Activated naive CD4-positive, alpha-beta T cell treated with anti-CD3 and anti-CD28 coated beads, Interleukin-2, amount 50 U/mL, for 24 hours (primary cell): ENCODE data around the gene TCEANC2.
"Not testable (repeated sequence)": the region's sequence is repeated elsewhere in the genome, so short reads cannot be mapped to it uniquely, and the experiment has no call there.

Source experiments
- H3K27ac Mint-ChIP-seq: one replicate; pipeline ENCODE4 v1.8.0; 2021; ENCODE audit warnings: mild to moderate bottlenecking, mixed read lengths
- H3K27me3 Mint-ChIP-seq: one replicate; pipeline ENCODE4 v1.8.0; 2021; ENCODE audit warnings: mixed read lengths
- H3K36me3 Mint-ChIP-seq: one replicate; pipeline ENCODE4 v1.8.0; 2021; ENCODE audit warnings: mixed read lengths
- H3K4me1 Mint-ChIP-seq: one replicate; pipeline ENCODE4 v1.8.0; 2021; ENCODE audit warnings: mixed read lengths
- H3K4me3 Mint-ChIP-seq: one replicate; pipeline ENCODE4 v1.8.0; 2021; ENCODE audit warnings: mild to moderate bottlenecking, mixed read lengths
- H3K9me3 Mint-ChIP-seq: one replicate; pipeline ENCODE4 v1.8.0; 2021; ENCODE audit warnings: mixed read lengths

The TCEANC2 gene

DNA sequence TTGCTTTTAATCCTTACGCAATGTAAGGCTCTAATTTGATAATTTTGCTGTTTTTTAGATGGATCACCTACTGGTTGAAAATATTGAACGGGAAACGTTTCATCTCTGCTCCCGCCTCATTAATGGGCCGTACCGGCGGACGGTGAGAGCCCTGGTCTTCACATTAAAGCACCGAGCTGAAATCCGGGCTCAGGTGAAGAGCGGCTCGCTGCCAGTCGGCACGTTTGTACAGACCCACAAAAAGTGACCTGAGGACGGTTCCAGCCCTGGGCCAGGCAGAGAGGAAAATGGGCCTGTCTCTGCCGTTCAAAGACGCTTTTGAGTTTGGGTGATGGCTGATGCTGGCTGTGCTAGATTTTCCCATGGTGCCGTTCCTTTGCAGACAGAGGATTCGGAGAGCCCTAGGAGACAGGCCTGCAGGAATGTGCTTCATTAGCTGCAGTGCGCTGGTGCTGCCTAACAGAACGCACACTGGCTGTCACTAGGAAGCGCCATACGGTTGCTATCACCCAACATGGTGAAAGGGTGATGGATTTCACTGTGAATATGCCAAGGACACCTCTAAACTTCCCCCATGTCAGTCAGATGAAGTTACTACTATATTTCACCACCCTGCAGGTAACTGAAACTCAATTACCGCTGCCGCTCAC, 42.9 kb downstream of the TCEANC2 start:
- no peak overlapping the region for H3K4me3 Mint-ChIP-seq
- H3K27ac Mint-ChIP-seq, result no peak overlapping the region
- H3K27me3 Mint-ChIP-seq, result no peaks in the 10 kb centered on the region
- no peaks in the 10 kb centered on the region for H3K4me1 Mint-ChIP-seq
- H3K9me3 Mint-ChIP-seq, result no peaks in the 10 kb centered on the region
- H3K36me3 Mint-ChIP-seq, result peaks cover 10% of the 10 kb centered on the region

DNA sequence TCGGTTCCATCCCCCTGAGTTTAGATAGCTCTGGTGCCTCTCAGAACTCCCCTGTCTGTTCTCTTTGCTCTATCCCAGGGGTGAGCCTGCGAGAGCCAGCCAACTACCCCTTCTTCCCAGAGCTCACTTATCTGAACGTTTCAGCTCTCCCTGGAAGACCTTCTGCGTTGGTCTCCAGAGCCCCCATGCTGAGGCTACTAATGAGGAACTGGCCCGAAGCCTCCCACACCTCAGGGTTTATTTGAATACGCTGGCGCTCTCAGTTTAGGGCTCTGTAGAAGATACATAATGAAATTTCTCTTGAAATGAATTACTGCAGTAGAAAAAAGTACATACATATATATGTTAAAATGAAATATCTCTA, 43.5 kb downstream of the TCEANC2 start:
- no peaks in the 10 kb centered on the region for H3K9me3 Mint-ChIP-seq
- H3K4me3 Mint-ChIP-seq, result no peak overlapping the region
- no peak overlapping the region for H3K27ac Mint-ChIP-seq
- H3K36me3 Mint-ChIP-seq, result peaks cover 12% of the 10 kb centered on the region
- no peaks in the 10 kb centered on the region for H3K27me3 Mint-ChIP-seq
- H3K4me1 Mint-ChIP-seq, result no peaks in the 10 kb centered on the region

DNA sequence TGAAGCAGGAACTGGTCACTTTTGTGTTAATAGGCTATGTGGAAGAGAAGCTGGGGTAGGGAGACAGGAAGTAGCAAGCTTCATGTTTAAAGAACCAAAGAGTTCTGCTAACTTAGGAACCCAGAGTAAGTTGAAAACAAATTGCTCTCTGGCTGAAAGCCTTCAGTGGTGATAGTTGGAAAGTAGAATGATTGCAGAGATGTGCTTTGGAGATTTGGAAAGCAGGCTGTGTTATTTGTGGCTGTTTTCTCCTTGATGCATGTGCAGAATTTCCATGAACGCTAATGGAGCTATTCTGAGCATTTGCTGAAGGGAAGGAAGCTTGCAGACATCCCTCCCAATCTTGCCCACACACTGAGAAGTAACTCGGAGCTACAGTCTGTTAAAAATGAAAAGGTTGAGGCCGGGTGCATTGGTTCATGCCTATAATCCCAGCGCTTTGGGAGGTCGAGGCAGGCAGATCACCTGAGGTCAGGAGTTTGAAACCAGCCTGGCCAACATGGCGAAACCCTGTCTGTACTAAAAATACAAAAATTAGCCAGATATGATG, 45.7 kb downstream of the TCEANC2 start:
- Mint-ChIP-seq H3K4me1 (no peaks in the 10 kb centered on the region), H3K27ac (peak overlapping the region; percentile 13), H3K36me3 (peaks cover 14% of the 10 kb centered on the region)

DNA sequence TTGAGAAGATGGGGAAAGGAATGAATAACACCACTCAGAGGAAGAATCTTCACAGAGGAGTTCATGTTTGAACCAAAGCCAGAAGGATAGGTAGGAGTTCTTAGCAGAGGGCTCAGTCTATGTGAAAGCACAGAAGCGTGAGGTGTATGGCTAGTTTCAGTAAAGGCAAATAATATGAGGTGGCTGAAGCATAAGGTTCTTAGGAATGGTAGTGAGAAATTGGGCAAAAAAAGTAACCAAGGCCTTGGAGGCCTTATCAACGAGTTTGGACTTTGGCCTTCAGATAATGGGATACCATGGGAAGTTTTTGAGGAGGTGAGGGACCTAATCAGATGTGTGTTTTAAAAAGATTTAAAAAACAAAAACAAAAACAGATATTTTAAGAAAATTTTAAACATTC, 47.1 kb downstream of the TCEANC2 start:
- Mint-ChIP-seq H3K27ac (no peak overlapping the region), H3K36me3 (peaks cover 12% of the 10 kb centered on the region), H3K9me3 (no peaks in the 10 kb centered on the region), H3K27me3 (no peaks in the 10 kb centered on the region), H3K4me1 (no peaks in the 10 kb centered on the region), H3K4me3 (no peak overlapping the region)

More for the DNA sequence above, 45.7 kb downstream of the TCEANC2 start:
- no peak overlapping the region for H3K4me3 Mint-ChIP-seq
- no peaks in the 10 kb centered on the region for H3K9me3 Mint-ChIP-seq
- no peaks in the 10 kb centered on the region for H3K27me3 Mint-ChIP-seq

DNA sequence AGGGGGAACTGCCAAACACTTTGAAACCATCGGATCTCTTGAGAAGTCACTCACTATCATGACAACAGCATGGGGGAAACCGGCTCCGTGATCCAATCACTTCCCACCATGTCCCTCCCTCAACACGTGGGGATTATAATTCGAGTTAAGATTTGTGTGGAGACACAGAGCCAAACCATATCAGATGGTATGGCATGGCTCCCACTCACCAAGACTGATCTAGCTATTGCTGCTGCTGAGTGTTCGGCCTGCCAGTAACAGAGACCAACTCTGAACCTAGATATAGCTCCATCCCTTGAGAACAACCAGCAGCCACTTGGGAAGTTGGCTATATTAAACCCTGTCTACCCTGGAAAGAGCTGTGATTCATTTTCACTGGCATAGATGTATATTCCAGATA, 50.0 kb downstream of the TCEANC2 start:
- no peaks in the 10 kb centered on the region for H3K27me3 Mint-ChIP-seq
- H3K4me1 Mint-ChIP-seq, result no peaks in the 10 kb centered on the region
- H3K9me3 Mint-ChIP-seq, result no peaks in the 10 kb centered on the region
- H3K4me3 Mint-ChIP-seq, result no peak overlapping the region
- no peak overlapping the region for H3K27ac Mint-ChIP-seq
- peaks cover 9% of the 10 kb centered on the region for H3K36me3 Mint-ChIP-seq

DNA sequence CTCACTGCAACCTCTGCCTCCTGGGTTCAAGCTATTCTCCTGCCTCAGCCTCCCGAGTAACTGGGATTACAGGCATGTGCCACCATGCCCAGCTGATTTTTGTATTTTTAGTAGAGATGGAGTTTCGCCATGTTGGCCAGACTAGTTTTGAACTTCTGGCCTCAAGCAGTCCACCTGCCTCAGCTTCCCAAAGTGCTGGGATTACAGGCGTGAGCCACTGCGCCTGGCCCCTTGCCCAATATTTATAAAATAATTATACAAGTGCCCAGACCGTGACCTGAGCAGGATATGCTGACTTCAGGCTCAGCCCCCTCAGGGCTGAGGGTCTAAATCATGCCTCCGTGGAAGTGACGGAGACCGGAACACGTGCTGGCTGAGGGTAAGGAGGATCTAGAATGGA, 51.2 kb downstream of the TCEANC2 start:
- H3K9me3 Mint-ChIP-seq, H3K36me3 Mint-ChIP-seq, H3K4me1 Mint-ChIP-seq, H3K27me3 Mint-ChIP-seq, H3K27ac Mint-ChIP-seq, H3K4me3 Mint-ChIP-seq: not testable (repeated sequence)

DNA sequence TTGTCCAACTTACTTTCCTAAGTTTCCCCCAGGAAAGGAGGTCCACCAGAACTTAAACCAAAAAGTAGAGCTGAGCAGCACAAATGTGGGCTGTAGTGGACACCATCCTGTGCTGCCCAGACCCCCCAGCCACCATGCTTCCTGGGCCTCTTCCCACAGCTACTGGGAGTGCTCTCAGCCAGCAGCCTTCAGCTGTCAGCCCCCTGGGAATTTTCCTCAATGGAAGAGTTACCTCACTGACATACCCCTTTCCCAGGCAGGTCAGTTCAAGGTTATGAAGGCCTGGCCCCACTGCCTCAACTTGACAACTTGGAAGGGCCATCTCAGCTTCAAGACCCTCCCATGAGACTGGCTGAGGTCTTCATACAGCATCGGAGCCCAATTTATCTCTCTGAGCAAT, 51.7 kb downstream of the TCEANC2 start:
- peaks cover 9% of the 10 kb centered on the region for H3K36me3 Mint-ChIP-seq
- H3K27ac Mint-ChIP-seq, result no peak overlapping the region
- H3K4me3 Mint-ChIP-seq, result no peak overlapping the region
- no peaks in the 10 kb centered on the region for H3K9me3 Mint-ChIP-seq
- H3K4me1 Mint-ChIP-seq, result no peaks in the 10 kb centered on the region
- H3K27me3 Mint-ChIP-seq, result no peaks in the 10 kb centered on the region

DNA sequence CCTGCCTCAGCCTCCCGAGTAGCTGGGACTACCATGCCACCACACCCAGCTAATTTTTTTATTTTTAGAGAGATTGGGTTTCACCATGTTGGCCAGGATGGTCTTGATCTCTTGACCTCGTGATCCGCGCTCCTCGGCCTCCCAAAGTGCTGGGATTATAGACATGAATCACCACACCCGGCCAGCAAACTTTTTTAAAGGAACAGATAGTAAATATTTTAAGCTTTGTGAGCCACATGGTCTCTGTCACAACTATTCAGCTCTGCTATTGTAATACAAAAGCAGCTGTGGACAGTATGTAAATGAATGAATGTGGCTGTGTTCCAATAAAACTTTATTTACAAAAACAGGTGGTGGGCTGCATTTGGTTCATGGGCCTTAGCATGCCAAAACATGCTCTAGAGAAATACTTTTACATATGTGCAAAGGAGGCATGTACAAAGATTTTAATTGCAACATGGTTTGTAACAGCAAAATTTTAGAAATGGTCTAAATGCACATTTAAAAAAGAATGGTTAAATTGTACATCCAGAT, 52.4 kb downstream of the TCEANC2 start:
- H3K27ac Mint-ChIP-seq, result no peak overlapping the region
- no peaks in the 10 kb centered on the region for H3K9me3 Mint-ChIP-seq
- peaks cover 7% of the 10 kb centered on the region for H3K36me3 Mint-ChIP-seq
- no peaks in the 10 kb centered on the region for H3K27me3 Mint-ChIP-seq
- H3K4me1 Mint-ChIP-seq, result no peaks in the 10 kb centered on the region
- no peak overlapping the region for H3K4me3 Mint-ChIP-seq

DNA sequence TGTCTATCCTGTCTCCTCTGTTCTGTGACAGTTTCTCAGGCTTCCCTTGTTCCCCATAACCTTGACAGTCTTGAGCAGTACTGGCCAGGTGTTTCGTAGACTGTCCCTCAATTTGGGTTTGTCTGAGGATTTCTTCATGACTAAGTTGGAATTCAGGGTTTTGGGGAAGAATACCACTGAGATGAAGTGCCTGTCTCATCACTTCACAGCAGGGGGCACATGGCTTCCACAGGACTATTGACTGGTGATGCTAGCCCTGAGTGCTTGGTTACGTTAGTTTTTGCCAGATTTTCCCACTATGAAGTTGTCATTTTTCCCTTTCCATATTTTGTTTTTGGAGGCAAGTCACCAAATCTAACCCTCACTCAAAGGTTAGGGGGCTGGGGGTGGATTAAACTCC, 53.7 kb downstream of the TCEANC2 start:
- Mint-ChIP-seq H3K27ac (no peak overlapping the region), H3K4me3 (no peak overlapping the region), H3K36me3 (peaks cover 3% of the 10 kb centered on the region), H3K9me3 (no peaks in the 10 kb centered on the region), H3K4me1 (no peaks in the 10 kb centered on the region), H3K27me3 (no peaks in the 10 kb centered on the region)

DNA sequence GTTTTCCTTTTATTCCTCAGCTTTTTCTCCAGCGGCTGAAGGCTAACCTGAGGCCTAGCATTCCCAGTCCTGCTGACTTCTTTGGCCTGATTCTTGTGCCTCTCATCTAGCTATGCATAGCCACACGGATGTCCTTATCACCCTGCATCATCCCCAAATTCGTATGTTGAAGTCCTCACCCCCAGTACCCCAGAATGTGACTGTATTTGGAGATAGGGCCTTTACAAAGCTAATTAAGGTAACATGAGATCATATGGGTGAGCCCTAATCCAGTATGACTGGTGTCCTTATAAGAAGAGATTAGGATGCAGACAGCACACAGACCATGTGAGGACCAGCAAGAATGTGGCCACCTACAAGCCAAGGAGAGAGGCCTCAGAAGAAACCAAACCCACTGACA, 54.7 kb downstream of the TCEANC2 start:
- H3K4me1 Mint-ChIP-seq, result no peaks in the 10 kb centered on the region
- H3K4me3 Mint-ChIP-seq, result no peak overlapping the region
- H3K36me3 Mint-ChIP-seq, result no peaks in the 10 kb centered on the region
- H3K9me3 Mint-ChIP-seq, result no peaks in the 10 kb centered on the region
- no peak overlapping the region for H3K27ac Mint-ChIP-seq
- no peaks in the 10 kb centered on the region for H3K27me3 Mint-ChIP-seq

DNA sequence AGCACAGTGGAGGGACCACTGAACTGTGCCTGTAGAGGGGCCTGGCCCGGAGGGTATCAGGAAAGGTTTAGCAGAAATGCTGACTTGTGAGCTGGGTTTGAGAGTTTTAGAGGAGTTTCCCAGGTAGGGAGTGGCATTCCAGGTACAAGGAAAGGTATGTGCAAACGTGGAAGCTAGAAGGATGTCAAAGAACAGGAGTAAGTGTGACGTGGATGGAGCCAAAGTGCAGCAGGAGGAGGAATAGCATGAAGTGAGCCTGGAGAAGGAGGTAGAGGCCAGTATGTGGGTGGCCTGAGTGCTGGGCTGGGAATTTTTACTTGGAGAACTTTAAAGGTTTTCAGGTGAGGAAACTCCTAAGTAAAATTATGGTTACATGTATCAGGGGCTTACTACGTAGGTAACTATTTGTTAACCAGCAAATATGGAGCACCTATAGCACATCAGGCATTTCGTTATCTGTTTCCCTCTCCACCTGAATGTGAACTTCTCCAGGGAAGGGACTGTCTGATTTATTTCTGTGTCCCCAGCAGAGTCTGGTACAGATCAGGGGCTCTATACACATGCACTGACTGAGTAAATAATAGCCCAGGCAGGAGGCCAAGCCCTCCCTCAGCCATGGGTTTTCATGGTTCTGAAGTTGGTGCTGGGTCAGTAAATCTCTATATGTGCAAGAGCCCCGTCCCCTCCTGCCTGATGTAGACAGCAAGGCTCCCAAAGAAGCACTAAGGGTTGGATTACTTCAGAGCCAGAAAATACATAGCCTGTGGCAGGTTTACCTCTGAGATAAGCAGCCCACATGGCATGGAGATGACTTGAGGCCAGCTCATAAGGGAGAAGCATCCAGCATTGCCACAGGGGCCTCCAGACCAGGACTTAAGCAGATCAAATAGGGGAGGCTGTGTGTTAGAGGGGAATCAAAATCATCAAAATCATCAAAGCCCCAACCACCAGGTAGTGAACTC, 56.0 kb downstream of the TCEANC2 start:
- Mint-ChIP-seq H3K27ac (no peak overlapping the region), H3K4me1 (no peaks in the 10 kb centered on the region), H3K9me3 (no peaks in the 10 kb centered on the region), H3K27me3 (no peaks in the 10 kb centered on the region), H3K36me3 (no peaks in the 10 kb centered on the region), H3K4me3 (no peak overlapping the region)

DNA sequence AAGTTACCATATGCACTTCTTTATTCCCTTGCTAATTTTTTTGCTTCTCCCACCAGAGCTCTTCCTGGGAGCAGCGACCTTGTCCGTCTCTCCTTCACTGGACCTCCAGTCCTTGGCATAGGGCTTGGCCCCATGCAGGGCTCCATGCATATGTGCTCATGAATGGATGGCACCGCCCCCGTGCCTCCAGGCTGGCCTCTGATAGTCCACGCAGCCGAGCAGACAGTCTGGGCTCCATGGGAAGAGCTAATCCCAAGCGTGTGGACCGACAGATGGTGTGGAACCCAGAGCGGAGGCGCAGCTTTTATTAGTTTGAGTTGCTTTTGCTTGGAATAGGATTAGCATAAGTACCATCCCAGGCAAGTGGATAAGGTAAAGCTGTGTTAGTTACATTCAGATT, 57.6 kb downstream of the TCEANC2 start:
- no peaks in the 10 kb centered on the region for H3K4me1 Mint-ChIP-seq
- no peak overlapping the region for H3K4me3 Mint-ChIP-seq
- no peaks in the 10 kb centered on the region for H3K27me3 Mint-ChIP-seq
- H3K9me3 Mint-ChIP-seq, result no peaks in the 10 kb centered on the region
- H3K36me3 Mint-ChIP-seq, result no peaks in the 10 kb centered on the region
- H3K27ac Mint-ChIP-seq, result no peak overlapping the region

DNA sequence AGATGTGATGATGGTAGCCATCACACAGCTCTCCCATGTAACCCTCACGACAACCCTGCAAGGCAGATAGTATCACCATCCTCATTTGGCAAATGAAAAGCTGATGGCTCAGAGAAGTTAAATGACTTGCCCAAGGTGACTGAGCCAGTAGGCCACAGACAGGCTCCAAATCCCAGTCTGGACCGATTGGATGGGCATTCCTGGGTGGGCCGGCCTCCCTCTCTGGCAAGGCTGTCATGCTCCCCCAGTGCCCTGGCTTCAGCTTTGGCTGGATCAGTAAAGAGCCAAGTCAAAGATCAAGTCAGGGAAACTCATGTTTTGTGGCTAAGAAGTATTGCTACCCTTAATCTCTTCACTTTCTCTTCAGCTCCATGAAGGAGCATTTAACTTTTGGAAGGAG, 58.2 kb downstream of the TCEANC2 start:
- H3K36me3 Mint-ChIP-seq, result no peaks in the 10 kb centered on the region
- H3K4me1 Mint-ChIP-seq, result no peaks in the 10 kb centered on the region
- no peaks in the 10 kb centered on the region for H3K27me3 Mint-ChIP-seq
- H3K9me3 Mint-ChIP-seq, result no peaks in the 10 kb centered on the region
- H3K4me3 Mint-ChIP-seq, result no peak overlapping the region
- no peak overlapping the region for H3K27ac Mint-ChIP-seq

DNA sequence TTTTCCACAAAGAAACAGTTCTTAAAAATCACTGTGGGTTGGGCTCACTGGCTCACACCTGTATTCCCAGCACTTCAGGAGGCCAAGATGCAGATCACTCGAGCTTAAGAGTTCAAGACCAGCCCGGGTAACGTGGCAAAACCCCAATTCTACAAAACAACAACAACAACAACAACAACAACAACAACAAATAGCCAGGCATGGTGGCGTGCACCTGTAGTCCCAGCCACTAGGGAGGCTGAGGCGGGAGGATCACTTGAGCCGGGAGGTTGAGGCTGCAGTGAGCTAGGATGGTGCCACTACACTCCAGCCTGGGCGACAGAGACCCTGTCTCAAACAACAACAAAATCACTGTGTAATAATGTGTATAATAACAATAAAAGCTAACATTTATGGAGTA, 58.6 kb downstream of the TCEANC2 start:
- Mint-ChIP-seq H3K9me3 (no peaks in the 10 kb centered on the region), H3K4me1 (no peaks in the 10 kb centered on the region), H3K36me3 (no peaks in the 10 kb centered on the region), H3K27ac (no peak overlapping the region), H3K27me3 (no peaks in the 10 kb centered on the region), H3K4me3 (no peak overlapping the region)

DNA sequence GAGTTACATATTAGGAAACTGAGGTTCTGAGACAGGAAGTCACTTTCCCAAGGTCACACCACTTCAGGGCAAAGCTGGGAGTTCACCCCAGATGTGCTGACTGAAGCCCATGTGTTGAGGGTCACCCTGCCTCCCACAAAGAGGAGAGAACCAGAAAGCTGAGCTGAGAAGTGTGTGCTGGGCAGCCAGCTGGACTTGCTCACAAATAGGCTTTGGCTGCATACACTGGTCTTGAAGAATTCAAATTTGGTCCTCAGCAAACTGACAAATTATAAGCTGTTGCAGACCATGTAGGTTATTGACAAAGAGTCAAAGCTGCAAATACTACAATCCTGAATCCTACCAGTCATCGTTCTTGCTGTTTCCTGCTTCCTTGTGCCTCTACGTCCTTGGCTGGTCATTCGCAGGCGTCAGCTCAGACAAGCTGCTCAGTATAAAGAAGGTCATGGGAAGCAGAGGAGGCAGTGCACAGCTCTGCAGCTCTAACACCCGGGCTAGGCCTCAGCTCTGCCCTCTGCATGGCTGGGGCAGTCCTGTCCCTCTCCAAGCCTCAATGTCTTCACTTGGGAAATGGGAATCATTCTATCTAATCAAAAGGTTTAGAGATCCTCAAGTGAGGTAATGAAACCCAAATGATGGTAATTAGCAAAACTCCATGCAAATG, 59.4 kb downstream of the TCEANC2 start:
- Mint-ChIP-seq H3K4me3 (no peak overlapping the region), H3K36me3 (no peaks in the 10 kb centered on the region)

DNA sequence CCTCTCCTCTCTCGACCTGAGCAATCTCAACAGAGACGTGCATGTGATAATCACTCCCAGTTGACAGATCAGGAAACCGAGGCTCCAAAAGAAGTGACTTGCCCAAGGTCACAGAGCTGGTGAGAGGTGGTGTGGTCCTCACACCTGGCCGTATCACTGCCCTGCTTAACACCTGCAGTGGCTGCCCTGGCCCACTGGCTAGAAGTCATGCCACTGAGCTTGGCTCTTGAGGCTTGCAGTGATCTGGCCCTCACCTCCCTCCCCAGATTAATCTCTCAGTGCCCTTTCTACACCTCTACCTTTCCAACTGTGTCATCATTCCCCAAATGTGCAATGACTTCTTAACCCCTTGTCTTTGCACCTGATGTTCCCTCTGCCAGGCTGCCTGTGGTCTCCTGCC, 60.6 kb downstream of the TCEANC2 start:
- Mint-ChIP-seq H3K27ac (no peak overlapping the region), H3K4me1 (no peaks in the 10 kb centered on the region)

More for the DNA sequence above, 59.4 kb downstream of the TCEANC2 start:
- Mint-ChIP-seq H3K27ac (no peak overlapping the region), H3K27me3 (no peaks in the 10 kb centered on the region), H3K9me3 (no peaks in the 10 kb centered on the region), H3K4me1 (no peaks in the 10 kb centered on the region)

More for the DNA sequence above, 60.6 kb downstream of the TCEANC2 start:
- no peaks in the 10 kb centered on the region for H3K9me3 Mint-ChIP-seq
- no peaks in the 10 kb centered on the region for H3K27me3 Mint-ChIP-seq
- no peak overlapping the region for H3K4me3 Mint-ChIP-seq
- H3K36me3 Mint-ChIP-seq, result no peaks in the 10 kb centered on the region
